Measurements from ENCODE around the gene ATP8A2. TPM values are rescaled to one million over a fixed set of nuclear protein-coding genes. Genes with fewer than 3 reads are reported as not detected.

Gene ATP8A2
- total and polyA plus RNA-seq, 2 of the 8 experiments (the other 6 are each of a cell fraction or from before 2014, with no cell fraction given) = 2.4 to 8.3 TPM

DNA sequence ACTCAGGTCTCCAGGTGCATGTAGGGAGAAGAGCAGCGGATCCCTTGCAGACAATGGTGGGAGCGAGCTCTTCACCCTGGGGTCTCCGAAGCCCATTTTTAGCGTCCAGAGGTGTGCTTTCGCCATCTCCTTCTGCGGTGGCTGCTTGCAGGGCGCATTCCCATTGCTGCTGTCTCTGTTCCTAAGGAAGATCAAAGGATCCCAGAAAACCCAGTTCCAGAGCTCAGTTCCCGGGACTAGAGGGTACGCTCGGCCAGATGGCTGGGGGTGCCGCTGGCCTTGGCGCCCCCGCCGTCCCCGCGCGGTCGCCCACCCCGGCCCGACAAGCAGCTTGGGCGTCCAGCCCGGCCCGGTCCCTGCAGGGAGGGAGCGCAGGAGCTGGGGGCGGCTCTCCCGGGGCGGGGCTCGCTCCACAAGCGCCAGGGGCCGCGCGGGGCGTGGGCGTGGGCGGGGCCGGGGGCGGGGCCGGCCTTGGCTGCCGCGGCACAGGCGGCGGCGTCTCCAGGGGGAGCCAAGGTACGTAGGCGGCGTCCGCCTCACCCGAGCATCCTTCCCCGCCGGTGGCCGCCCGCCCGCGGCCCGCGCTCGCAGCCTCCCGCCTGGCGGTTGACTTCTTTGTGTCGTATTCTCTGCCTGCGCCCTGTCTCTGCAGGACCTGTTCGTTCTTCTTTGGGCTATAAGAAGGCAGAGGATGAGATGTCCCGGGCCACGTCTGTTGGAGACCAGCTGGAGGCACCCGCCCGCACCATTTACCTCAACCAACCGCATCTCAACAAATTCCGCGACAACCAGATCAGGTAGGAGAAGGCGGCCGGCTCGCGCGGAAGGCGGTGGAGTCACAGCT lies 96.8 kb downstream of the ATP8A2 start (continued):
- no peak for TF ChIP-seq SAP30 (IDR thresholded peaks at IDR 0.05; ENCODE audit: insufficient read depth, insufficient replicate concordance, low read length)
- no peak for TF ChIP-seq FOSL1 (IDR thresholded peaks at IDR 0.05; ENCODE audit: insufficient read depth, low read depth, low read length)
- no peak for TF ChIP-seq SIX5 (IDR thresholded peaks at IDR 0.05; ENCODE audit: low read depth, low read length)
- no peak for TF ChIP-seq NANOG (IDR thresholded peaks at IDR 0.05; ENCODE audit: insufficient read depth, low read depth, low read length, poor library complexity, severe bottlenecking)
- TF ChIP-seq CEBPB (IDR thresholded peaks at IDR 0.05; ENCODE audit: low read depth, low read length) = no peak
- TF ChIP-seq BCL11A (IDR thresholded peaks at IDR 0.05; ENCODE audit: low read depth in 2 of 2, low read length in 2 of 2) = no peak
- no peak for TF ChIP-seq POU5F1 (IDR thresholded peaks at IDR 0.05; ENCODE audit: low read depth, low read length)
- no peak for TF ChIP-seq ATF2 (IDR thresholded peaks at IDR 0.05; ENCODE audit: low read length)
- TF ChIP-seq POLR2A (IDR thresholded peaks at IDR 0.05; ENCODE audit: control extremely low read depth in 1 of 2, low read depth in 2 of 2, low read length in 2 of 2) = peak in 1 of 2 experiments; percentile 55; a peak in 2 of 3 replicates

All from H1 (cell line).